HG02610 (cell line): ENCODE results near the gene ARHGAP44.

ENCODE experiments used
- ATAC-seq: cut with Tn5 transposase; IDR thresholded peaks from one replicate; pipeline ENCODE4 v1.9.1; 2021; ENCODE audit warnings: mild to moderate bottlenecking, moderate library complexity; ENCODE audit not compliant: unreplicated experiment

Gene ARHGAP44

DNA sequence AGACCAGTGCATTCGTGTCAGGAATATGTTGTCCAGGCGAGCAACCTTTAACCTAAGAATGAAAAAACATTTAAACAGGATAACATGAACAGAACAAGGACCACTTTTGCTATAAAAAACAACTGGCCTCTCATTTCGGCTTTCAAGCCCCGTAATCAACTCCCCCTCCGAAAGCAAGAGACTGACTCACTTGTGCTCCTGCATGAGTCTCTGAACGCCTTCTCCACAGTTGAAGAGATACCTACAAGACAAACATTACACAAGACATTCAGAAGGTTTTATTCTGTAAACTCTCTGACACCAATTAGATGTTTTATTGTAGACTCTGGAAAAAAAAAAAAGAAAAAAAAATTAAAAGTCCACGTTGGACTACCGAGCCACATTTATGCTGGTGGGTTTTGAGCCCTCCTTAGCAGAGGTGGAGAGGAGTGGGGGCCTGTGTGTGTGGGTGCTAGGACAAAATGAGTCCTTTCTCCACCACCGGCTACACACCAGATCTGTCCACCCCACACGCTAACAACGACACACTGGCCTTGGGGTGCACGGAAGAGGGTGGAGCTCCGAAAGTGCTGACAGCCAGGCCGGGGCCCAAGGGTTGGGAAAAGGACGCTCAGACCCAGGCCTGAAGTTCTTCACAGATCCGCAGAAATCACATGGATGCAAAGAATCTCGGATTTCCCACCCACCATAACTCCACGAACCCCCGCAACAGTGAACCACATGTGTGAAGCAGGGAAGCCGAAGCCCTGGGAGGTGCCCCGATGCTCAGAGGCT, 227.8 kb downstream of the ARHGAP44 start:
- ATAC-seq: peak; percentile 8

DNA sequence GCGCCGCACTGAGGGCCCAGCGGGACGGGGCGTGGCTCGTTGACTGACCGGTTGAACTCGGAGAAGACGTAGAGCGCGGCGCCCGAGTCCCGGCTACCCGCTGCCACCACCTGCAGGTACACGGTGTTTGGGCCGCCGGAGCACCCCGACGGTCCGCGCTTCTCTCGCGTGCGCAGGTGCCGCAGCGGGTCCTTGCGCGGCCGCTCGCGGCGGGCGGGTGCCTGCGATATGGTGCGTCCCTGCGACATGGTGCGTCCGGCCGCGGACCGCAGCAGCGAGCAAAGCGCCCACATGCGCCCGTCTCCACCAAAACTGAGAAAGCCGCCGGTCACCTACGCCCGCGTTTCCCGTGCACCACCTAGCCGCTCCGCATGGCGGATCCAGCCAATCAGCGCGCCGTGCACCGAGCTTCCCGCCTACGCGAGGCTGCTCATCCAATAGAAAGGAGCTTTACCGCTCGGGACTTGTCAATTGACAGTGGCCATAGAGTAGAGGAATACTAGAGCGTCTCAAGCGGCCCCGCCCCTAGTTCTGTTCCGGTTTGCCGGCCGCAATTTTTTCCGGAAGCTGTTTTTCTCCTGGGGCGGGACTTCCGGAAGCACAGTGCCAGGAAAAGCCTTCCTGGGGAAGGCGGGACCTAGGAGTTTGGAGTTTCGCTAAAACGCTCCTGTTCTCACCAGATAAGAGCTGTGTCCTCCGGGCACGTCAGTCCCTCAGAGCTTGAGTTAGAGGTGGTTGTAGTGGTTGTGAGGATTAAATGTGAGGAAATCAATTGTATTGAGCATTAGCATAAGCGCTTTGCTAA, 228.6 kb downstream of the ARHGAP44 start, which contains the start of gene ELAC2:
Gene ELAC2, minus strand, starts transcription at position 373 of the 805 bp plus-strand sequence. Its CDS starts 80 bp downstream, at position 293.
- peak; percentile 99 for ATAC-seq

DNA sequence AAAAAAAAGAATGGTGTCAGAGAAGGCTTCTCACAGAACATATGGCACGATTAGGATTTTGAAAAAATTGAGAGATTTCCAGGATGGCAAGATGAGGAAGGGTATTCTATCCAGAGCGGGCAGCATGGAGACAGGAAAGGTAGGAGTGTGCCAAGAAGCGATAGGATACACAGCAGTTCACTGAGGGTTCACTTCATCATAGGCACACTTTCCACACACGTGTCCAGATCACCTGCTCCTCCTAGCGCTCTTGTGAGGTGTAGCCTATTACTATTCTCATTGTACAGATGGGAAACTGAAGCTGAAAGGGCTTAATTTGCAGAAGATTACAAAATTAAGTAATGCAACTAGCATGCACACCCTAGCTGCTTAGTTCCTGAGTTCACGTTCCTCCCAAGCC, 234.7 kb downstream of the ARHGAP44 start:
- ATAC-seq: no peak

DNA sequence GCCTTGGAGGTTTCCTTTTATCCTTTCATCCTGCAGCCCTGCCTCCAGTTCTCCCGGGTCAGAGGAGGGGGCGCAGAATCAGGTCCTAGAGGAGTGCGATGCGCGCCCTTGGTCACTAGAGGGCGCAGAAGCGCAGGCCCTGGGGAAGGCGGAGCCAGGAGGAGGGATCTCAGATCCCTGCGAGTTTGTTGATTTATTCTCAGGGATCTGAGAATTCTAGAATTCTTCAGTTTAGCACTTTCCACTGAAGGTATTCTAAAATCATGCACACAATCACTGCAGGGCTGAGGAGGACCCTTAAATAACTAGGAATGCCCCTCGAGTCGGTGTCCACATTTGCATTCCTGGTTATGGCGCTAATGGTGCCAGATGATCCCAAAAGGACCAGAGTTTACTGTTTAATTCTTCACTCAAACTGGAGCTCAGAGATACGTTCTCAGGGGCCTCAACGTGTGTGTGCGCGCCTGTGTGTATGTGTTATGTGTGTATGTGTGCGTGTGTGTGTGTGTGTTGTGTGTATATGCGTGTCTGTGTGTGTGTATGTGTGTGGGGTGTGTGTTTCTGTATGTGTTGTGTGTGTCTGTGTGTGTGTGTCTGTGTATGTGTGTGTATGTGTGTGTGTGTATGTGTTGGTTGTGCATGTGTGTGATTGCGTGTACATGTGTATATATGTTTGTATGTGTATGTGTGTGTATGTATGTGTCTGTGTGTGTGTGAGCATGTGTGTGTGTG, 235.4 kb downstream of the ARHGAP44 start:
- ATAC-seq: peak; percentile 87

DNA sequence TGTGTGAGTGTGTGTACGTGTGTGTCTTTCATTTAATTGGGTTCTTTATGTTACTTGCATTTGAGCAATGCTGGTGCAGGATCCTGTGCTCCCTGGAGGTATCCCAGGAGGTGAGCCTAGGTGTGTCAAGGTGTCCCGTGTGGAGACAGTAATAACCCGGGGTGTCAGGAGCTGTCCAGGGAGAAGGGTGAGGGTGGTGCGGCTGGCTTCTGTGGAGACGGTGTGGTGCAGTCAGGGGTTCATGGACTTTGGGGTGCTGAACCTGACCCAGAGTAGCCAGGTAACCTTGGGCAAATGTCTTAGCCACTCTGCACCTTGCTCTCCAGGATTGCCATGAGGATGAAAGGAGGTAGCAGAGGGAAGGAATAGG, 235.9 kb downstream of the ARHGAP44 start:
- ATAC-seq: no peak

DNA sequence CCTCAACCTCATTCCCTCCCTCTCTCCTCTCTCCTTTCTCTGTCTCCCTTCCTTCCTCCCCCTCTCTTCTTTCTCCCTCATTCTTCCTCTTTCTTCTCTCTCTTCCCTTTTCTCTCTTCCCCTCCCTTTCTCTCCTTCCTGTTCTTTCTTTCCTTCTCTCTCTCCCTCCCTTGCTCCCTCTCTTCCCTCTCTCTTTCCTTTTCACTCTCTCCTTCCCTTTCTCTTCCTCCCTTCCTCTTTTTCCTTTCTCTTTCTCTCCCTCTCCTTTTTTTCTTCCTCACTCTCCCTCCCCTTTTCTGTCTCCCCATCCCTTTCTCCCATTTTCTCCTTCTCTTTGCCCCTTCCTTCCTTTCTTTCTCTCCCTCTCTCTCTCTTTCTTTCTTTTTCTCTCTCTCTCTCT, 236.4 kb downstream of the ARHGAP44 start:
- no peak for ATAC-seq

DNA sequence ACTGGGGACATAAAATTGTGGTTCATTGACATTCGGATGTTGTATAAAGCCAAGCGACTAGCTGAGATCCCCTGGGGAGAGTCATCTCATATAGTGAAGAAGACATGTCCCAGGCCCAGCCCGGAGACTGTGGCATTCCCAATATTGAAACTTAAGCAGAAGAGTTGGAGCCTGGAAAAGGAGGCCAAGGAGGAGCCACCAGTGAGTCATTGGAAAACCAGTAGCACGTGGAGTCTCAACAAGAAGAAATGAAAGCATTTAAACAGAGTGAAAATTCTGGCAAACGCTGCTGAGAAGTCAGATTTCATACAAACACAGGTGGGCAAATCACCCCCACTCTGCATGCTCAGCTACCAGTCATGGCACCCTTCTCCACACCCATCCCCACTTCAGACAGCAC, 237.9 kb downstream of the ARHGAP44 start:
- ATAC-seq: no peak

DNA sequence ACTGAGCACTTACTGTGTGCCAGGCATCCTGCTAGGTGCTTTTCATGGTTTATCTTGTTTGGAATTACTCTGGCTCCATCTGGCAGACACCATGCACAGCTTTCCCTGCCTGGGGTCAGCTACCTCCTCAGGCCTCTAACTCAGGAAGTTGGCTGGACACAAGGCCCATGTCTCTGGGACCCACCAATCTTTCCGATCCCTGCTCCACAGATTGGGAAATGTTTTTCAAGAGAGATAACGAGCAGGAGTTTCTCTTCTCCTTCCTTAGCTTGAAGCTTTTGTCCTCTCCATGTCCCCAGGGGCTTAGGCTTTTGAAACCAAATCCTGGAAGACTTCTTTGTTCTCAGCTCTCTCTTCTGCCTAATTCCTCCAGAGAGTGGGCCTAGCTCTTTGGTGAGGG, 240.0 kb downstream of the ARHGAP44 start:
- no peak for ATAC-seq

DNA sequence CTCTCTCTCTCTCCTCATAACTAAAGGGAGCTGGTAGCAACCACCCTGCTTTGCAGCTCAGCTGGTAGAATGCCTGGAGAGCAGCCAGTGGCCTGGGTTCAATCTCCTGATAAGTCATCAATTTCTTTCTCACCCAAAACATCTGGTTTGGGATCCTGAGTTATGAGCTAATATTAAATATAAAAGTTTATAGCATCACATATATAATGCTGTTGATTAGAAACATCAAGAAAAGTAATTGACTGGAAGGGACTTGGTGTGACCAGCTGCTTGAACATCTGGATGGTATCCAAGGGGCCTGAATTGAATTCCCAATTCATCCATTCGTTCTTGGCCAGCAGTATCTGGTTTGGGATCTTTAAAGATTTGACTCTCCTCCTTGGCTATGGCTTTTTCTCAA, 240.8 kb downstream of the ARHGAP44 start:
- ATAC-seq: no peak

DNA sequence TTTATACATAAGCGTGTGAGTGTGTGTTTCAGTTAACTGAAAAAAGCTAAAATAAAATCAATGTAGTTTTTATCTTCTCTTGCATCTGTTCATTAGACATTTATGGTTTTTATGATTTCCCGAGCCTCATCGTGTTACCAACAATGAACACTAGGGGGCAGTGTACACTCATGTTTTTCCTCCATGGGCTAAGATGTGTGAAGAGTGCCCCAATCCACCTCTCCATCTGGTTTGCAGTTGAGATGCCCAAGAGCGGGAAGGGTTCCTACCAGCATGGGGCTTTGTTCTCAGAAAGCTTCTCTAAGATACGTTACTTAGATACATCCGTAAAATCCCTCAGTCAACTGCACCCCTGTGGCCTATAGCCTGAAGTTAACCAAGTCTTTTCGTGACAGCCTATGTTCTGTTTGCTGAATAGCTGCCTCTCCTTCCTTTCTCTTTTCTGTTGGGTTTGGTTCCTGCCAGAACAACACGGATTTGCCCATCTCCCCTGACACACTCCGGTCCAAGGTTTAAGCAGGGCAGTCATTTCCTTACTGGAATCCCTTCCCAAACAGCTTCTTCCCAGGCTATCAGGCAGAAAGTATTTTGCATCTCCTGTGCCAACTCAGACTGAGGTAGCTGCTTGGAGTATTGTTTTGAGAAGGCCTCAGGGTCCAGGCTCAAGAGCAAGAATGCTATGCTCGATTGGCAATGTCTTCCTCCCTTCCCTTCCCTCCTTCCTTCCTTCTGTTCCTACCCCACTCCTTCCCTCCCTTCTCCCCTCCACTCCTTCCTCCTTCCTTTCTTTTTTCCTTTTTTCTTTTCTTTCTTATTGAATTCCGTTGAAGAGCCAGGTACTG, 241.4 kb downstream of the ARHGAP44 start:
- ATAC-seq: no peak

DNA sequence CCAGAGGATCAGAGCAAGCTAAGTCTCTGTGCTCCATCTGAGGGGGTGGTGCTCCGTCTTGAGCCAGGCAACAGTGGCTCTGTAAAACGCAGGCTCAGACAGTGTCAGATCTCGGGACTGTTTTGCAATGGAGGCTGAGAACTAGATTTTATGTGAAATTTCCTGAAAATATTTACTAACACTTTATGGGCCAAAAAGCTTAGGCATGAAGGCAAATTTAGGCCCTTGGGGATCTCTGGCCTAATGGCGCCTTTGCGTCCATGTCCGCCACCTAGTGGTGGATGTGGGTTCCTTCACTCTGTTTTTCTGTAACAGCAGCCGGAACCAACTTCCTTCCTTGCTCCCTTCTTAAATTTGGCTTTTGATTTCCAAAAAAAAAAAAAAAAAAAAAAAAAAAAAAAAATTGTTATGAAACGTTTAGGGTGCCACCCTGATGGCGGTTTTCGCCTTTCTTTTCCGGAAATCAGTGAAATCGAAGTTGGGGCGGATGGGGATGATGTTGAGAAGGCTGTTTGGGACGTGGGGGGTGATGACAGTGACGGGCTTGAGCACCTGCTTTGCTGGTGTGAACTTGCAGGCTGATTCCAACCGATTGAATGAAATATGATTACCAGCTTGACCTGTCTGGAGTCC, 242.5 kb downstream of the ARHGAP44 start:
- peak; percentile 70 for ATAC-seq

DNA sequence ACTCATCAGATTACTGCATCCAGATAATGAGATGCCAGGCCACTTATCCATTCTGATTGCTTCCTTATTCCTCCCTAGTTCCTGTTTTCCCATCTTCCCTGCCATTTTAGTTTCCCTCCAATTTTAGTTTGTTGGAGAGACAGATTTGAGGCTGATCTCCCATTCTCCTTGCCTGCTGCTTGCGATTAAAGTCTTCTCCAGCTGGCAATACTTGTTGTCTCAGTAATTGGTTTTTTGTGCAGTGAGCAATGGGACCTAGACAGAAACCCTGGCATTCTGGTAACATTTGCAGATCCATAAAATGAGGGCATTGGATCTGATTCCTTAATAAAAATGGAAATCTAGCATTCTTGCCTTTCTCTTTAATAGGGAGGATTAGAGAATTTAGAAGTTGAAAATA, 246.1 kb downstream of the ARHGAP44 start:
- ATAC-seq: no peak

DNA sequence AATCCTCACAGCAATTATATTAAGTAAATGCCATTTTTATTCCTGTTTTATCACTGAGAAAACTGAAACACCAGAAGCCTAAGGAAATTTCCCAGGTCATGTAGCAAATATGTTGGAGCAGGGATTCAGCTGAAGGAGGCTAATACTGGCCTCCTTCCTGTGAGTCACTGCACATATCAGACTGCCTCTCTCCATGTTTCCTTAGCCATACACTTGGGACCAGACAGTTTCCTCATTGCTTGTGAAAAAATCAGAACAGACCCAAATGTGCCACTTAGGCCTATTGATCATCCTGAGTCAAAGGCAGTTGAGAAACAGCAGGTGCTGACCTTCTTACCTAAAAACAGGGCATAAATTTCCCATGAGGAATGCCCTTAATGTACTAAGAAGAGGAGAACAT, 247.5 kb downstream of the ARHGAP44 start:
- no peak for ATAC-seq

DNA sequence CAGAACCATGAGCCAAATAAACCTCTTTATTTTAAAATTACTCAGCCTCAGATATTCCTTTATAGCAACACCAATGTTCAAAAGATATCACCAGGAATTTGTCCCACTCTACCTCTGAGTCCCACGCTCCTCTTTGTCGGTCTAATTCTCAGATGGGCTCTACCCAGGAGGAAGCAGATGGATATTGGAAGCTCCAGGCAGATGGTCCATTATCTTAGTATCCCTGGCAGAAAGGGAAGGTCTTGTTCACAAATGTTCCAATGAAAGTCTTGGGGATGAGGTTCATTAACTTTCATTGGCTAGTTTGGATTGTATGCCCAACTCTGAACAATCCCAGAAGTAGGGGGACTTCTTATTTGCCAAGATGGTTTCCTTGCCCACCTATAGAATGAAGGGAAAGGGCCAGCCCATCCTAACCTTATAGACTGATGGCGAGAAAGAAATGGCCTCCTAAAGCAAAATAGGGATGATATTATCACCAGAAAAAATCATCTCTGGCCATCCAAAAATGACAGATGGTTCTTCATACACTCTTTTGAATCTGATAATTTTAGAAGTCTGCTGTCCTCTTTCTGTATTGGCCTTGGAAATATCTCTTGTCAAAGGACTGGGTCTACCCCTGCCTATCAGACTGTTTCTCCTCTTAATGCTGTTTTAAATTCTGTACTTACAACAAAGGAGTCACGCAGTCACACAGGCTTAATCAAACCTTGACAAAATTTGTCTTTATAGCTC, 249.8 kb downstream of the ARHGAP44 start:
- no peak for ATAC-seq
